Loucy (cell line): Measurements from ENCODE around the gene SGK1.

Experiments used
- EZH2phosphoT487 ChIP-seq: fragments of 200-600 bp; IDR thresholded peaks from 2 replicates; pipeline ENCODE4 v1.6.1; 2018; ENCODE audit warnings: antibody characterized with exemption, mild to moderate bottlenecking, moderate library complexity, borderline replicate concordance
- TF ChIP-seq, protein P1 (sequence below): fragments of 200-600 bp; sonication (generic); conservative IDR thresholded peaks from 2 replicates; pipeline ENCODE4 v1.5.1; 2014; ENCODE audit warnings: mild to moderate bottlenecking, antibody characterized with exemption, low read length

DNA sequence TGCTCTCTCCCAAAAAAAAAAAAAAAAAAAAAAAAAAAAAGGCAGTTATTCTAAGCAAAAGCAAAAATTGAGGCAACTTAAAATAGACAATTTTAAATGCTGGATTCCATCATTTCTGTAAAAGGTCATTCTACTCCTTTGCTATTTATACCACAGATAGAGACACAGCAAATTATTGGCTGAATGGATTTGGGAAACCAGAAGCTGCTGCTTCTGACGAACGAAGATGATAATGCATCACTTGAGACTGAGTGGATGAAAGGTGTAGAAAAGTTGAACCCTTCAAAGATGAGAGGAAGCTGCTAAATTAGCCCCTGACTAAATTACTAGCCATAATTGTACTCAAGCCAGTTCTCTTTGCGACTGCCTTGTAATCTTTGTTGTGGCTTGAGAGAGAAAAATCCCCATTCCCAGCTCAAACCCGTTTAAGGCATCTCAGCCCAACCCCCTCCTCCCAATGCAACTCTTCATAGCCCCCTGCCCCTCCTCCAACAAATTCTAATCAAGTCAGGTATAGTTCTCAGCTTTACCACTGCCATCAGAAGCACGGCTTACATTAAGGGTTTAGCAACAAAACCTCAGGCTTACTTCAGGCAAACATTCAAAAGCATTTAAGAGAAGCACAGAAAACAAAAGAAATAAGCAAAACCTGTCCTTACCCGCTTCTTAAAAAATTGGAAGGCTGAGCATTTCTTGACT lies 1.0 kb downstream of the SGK1 start:
- TF ChIP-seq, protein P1, sequence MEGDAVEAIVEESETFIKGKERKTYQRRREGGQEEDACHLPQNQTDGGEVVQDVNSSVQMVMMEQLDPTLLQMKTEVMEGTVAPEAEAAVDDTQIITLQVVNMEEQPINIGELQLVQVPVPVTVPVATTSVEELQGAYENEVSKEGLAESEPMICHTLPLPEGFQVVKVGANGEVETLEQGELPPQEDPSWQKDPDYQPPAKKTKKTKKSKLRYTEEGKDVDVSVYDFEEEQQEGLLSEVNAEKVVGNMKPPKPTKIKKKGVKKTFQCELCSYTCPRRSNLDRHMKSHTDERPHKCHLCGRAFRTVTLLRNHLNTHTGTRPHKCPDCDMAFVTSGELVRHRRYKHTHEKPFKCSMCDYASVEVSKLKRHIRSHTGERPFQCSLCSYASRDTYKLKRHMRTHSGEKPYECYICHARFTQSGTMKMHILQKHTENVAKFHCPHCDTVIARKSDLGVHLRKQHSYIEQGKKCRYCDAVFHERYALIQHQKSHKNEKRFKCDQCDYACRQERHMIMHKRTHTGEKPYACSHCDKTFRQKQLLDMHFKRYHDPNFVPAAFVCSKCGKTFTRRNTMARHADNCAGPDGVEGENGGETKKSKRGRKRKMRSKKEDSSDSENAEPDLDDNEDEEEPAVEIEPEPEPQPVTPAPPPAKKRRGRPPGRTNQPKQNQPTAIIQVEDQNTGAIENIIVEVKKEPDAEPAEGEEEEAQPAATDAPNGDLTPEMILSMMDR: no peak
- no peak for TF ChIP-seq EZH2phosphoT487
